Measurements from ENCODE around the gene SLC15A3.

The SLC15A3 gene

DNA sequence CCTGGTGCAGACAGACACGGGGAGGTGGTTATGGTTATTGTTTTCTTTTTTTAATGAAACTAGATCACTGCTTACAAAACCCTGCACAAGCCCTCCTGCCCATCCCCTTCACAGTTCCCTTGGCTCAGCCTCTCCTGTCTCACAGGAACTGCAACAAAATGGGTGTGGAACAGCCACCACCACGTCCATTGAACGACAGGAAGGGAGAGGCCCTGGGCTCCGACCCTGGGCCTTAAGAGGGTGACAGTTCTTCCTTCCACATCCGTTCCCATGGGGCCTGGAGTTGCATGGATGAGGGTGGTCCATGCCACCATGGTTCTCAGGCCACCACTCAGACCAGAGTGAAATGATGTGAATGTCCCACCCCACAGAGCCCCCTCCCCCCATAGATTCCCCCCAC lies 61.3 kb downstream of the SLC15A3 start:
- no peak for TF ChIP-seq POLR2AphosphoS5 (IDR thresholded peaks at IDR 0.05; ENCODE audit: low read depth, low read length)
- TF ChIP-seq, protein P1, sequence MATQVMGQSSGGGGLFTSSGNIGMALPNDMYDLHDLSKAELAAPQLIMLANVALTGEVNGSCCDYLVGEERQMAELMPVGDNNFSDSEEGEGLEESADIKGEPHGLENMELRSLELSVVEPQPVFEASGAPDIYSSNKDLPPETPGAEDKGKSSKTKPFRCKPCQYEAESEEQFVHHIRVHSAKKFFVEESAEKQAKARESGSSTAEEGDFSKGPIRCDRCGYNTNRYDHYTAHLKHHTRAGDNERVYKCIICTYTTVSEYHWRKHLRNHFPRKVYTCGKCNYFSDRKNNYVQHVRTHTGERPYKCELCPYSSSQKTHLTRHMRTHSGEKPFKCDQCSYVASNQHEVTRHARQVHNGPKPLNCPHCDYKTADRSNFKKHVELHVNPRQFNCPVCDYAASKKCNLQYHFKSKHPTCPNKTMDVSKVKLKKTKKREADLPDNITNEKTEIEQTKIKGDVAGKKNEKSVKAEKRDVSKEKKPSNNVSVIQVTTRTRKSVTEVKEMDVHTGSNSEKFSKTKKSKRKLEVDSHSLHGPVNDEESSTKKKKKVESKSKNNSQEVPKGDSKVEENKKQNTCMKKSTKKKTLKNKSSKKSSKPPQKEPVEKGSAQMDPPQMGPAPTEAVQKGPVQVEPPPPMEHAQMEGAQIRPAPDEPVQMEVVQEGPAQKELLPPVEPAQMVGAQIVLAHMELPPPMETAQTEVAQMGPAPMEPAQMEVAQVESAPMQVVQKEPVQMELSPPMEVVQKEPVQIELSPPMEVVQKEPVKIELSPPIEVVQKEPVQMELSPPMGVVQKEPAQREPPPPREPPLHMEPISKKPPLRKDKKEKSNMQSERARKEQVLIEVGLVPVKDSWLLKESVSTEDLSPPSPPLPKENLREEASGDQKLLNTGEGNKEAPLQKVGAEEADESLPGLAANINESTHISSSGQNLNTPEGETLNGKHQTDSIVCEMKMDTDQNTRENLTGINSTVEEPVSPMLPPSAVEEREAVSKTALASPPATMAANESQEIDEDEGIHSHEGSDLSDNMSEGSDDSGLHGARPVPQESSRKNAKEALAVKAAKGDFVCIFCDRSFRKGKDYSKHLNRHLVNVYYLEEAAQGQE (IDR thresholded peaks at IDR 0.05; ENCODE audit: insufficient read depth in 1 of 2, low read depth in 2 of 2, low read length in 2 of 2): no peak
- TF ChIP-seq TAF1 (IDR thresholded peaks at IDR 0.05; ENCODE audit: borderline replicate concordance, insufficient read depth, low read length): no peak
- no peak for TF ChIP-seq FOXP2 (optimal IDR thresholded peaks at IDR 0.05; ENCODE audit: borderline replicate concordance, extremely low read depth, extremely low read length, insufficient read depth)
- no peak for TF ChIP-seq SIN3A (IDR thresholded peaks at IDR 0.05; ENCODE audit: borderline replicate concordance, insufficient read depth, low read length)

DNA sequence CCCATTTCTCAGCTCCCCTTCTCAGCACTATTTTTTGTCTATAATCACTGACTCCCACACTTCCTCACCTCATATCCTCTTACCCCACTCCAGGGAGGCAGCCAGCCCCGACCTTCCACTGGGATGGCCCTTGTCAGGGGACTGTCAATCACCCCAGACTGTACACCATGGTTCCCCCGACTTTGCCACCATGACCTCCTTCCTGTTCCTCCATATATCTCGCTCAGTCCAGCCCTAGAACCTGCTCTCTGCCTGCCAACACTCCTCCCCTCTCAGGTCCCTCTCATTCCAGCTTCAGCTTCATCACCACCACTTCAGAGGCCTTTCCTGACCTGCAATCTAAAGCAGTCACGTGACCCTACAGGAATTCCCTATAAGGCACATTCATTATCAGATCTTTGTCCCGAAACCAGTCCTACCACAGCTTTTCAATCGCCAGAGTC lies 62.1 kb downstream of the SLC15A3 start:
- TF ChIP-seq POLR2AphosphoS5 (IDR thresholded peaks at IDR 0.05; ENCODE audit: low read depth, low read length) (no peak), TAF1 (IDR thresholded peaks at IDR 0.05; ENCODE audit: borderline replicate concordance, insufficient read depth, low read length) (no peak), FOXP2 (optimal IDR thresholded peaks at IDR 0.05; ENCODE audit: borderline replicate concordance, extremely low read depth, extremely low read length, insufficient read depth) (no peak), SIN3A (IDR thresholded peaks at IDR 0.05; ENCODE audit: borderline replicate concordance, insufficient read depth, low read length) (no peak)
- TF ChIP-seq, protein P1 (IDR thresholded peaks at IDR 0.05; ENCODE audit: insufficient read depth in 1 of 2, low read depth in 2 of 2, low read length in 2 of 2): no peak

DNA sequence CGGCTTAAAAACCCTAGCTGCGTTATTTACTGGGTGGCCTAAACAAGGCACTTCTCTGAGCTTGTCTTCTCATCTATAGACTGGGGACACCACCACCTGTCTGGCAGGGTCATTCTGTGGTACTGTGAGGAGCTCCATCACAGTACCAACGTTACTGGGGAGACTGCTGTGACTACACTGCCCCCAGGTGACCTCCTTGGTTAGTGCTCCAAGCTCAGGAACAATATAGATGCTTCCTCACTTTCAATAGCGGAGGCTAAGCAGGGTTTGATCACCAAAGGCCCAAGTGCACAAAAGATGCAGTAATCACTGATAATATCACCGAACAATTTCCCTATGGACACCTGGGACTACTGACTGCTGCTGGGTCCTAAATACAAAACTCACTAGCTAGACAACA lies 64.4 kb downstream of the SLC15A3 start:
- TF ChIP-seq FOXP2 (optimal IDR thresholded peaks at IDR 0.05; ENCODE audit: borderline replicate concordance, extremely low read depth, extremely low read length, insufficient read depth): no peak
- TF ChIP-seq TAF1 (IDR thresholded peaks at IDR 0.05; ENCODE audit: borderline replicate concordance, insufficient read depth, low read length): no peak
- TF ChIP-seq SIN3A (IDR thresholded peaks at IDR 0.05; ENCODE audit: borderline replicate concordance, insufficient read depth, low read length): no peak
- TF ChIP-seq POLR2AphosphoS5 (IDR thresholded peaks at IDR 0.05; ENCODE audit: low read depth, low read length): no peak
- TF ChIP-seq, protein P1 (IDR thresholded peaks at IDR 0.05; ENCODE audit: insufficient read depth in 1 of 2, low read depth in 2 of 2, low read length in 2 of 2): no peak

Data from PFSK-1 (cell line).